ENCODE results near the gene ATP6AP2.

The ATP6AP2 gene

GRCh38 chrX:40646489-40647306, 65.9 kb downstream of the ATP6AP2 start:
- peak; percentile 50 for DNase-seq

GRCh38 chrX:40647307-40648197, 66.8 kb downstream of the ATP6AP2 start, which contains the start of gene CXorf38:
Gene CXorf38, minus strand, starts transcription at chrX:40647561. Its CDS starts 41 bp downstream, at chrX:40647520.
- peak; percentile 91 for DNase-seq

- DNase-seq, result peak; percentile 72
These were observed 71.0 kb downstream of the ATP6AP2 start for GRCh38 chrX:40651620-40652223.

GRCh38 chrX:40652664-40653063, 71.9 kb downstream of the ATP6AP2 start:
- no peak for DNase-seq

GRCh38 chrX:40653535-40653934, 72.8 kb downstream of the ATP6AP2 start:
- DNase-seq, result no peak
